Measurements from ENCODE around the gene ALPL. TPM values are rescaled to one million over a fixed set of nuclear protein-coding genes. Genes with fewer than 3 reads are reported as not detected.

ALPL gene
- total and polyA plus RNA-seq, 9 of the 15 experiments (the other 6 are each of a cell fraction or from before 2014, with no cell fraction given) = 0.04 to 0.38 (median 0.18) TPM; not detected in 4

GRCh38 chr1:21508580-21509350, 458 bp upstream of the ALPL start (continued):
- TF ChIP-seq PYGO2 (tag; IDR thresholded peaks at IDR 0.05) = no peak
- TF ChIP-seq ZNF354B (CRISPR knock-in tag; IDR thresholded peaks at IDR 0.05) = no peak
- no peak for TF ChIP-seq ELF4 (CRISPR knock-in tag; IDR thresholded peaks at IDR 0.05)
- TF ChIP-seq ZNF217 (CRISPR knock-in tag; IDR thresholded peaks at IDR 0.05) = no peak
- no peak for TF ChIP-seq HEY1 (CRISPR knock-in tag; IDR thresholded peaks at IDR 0.05; ENCODE audit: borderline replicate concordance)
- TF ChIP-seq KLF13 (tag; IDR thresholded peaks at IDR 0.05; ENCODE audit: borderline replicate concordance, low read depth) = no peak
- no peak for TF ChIP-seq FOXA1 (IDR thresholded peaks at IDR 0.05; ENCODE audit: borderline replicate concordance)
- TF ChIP-seq ETS2 (tag; IDR thresholded peaks at IDR 0.05; ENCODE audit: borderline replicate concordance, poor library complexity, severe bottlenecking) = no peak
- no peak for TF ChIP-seq TGIF2 (CRISPR knock-in tag; IDR thresholded peaks at IDR 0.05)
- TF ChIP-seq ELF2 (CRISPR knock-in tag; IDR thresholded peaks at IDR 0.05) = no peak
- no peak for TF ChIP-seq ARNT (IDR thresholded peaks at IDR 0.05)
- TF ChIP-seq THRB (CRISPR knock-in tag; conservative IDR thresholded peaks at IDR 0.05) = 0 out of 2 replicates have a peak, but pooled peaks have one; percentile 41
- TF ChIP-seq PCBP1 (IDR thresholded peaks at IDR 0.05; ENCODE audit: low read depth, low read length, poor library complexity, severe bottlenecking) = no peak
- no peak for TF ChIP-seq PPARD (CRISPR knock-in tag; IDR thresholded peaks at IDR 0.05)
- no peak for TF ChIP-seq JUN (IDR thresholded peaks at IDR 0.05; ENCODE audit: borderline replicate concordance, low read depth, low read length)
- TF ChIP-seq JUN (CRISPR knock-in tag; IDR thresholded peaks at IDR 0.05; ENCODE audit: borderline replicate concordance) = 0 out of 2 replicates have a peak, but pooled peaks have one; percentile 69
- no peak for TF ChIP-seq MTA2 (IDR thresholded peaks at IDR 0.05; ENCODE audit: low read depth)
- TF ChIP-seq PHF21A (IDR thresholded peaks at IDR 0.05; ENCODE audit: borderline replicate concordance, low read depth) = no peak
- no peak for TF ChIP-seq ZNF780A (CRISPR knock-in tag; IDR thresholded peaks at IDR 0.05)
- TF ChIP-seq NFXL1 (CRISPR knock-in tag; IDR thresholded peaks at IDR 0.05) = no peak
- no peak for TF ChIP-seq GMEB1 (CRISPR knock-in tag; IDR thresholded peaks at IDR 0.05)
- TF ChIP-seq TBL1XR1 (IDR thresholded peaks at IDR 0.05; ENCODE audit: low read length in 2 of 2) = no peak
- peak; percentile 59; the same call in 1 of the 2 replicates for TF ChIP-seq CXXC5 (CRISPR knock-in tag; IDR thresholded peaks at IDR 0.05)
- peak; percentile 50; the same call in 1 of the 2 replicates for TF ChIP-seq CREB1 (IDR thresholded peaks at IDR 0.05)
- no peak; the same call in 1 of the 2 replicates for TF ChIP-seq CREB1 (CRISPR knock-in tag; IDR thresholded peaks at IDR 0.05)
- TF ChIP-seq CHD1 (IDR thresholded peaks at IDR 0.05; ENCODE audit: low read length) = no peak
- TF ChIP-seq EZH2 (IDR thresholded peaks at IDR 0.05; ENCODE audit: borderline replicate concordance, low read depth, low read length) = no peak
